ENCODE measurements around the gene OSBPL2.

OSBPL2 gene

GRCh38 chr20:62329389-62330377 lies 91.4 kb downstream of the OSBPL2 start:
- no peak for DNase-seq

DNA sequence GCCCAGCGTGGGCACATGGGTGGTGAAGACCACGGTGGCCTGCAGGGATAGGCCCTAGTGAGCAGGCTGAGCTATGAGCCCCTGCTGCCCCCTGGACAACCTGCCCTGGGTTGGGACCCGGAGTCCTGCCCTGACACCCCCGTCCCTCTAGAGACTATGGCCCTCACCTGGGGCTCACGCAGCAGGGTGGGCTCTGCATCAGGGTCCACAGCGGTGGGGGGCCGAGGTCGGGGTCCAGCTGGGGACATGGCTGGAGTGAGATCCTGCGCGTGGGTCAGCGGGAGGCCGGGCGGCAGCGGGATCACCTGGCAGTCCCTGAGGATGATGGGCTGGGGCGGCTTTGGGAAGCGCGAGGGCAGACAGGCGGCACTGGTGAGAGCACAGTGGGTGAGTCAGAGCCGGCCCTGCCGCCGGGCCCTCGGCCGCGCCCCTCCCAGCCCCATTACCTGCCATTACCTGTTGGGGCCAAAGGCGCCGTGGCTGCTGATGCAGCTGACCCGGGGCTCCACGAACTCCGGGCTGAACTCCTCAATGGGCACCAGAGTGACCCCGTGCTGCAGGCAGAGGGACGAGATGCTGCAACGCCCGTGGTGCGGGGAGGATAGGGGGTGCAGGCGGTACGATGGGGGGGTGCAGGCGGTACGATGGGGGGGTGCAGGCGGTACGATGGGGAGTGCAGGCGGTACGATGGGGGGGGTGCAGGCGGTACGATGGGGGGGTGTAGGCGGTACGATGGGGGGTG lies 92.4 kb downstream of the OSBPL2 start:
- DNase-seq = no peak

- no peak for DNase-seq
Measured at GRCh38 chr20:62331347-62331746, 93.0 kb downstream of the OSBPL2 start.

- DNase-seq = no peak
Measured at GRCh38 chr20:62332421-62332820, 94.1 kb downstream of the OSBPL2 start.

GRCh38 chr20:62332989-62333819 lies 94.9 kb downstream of the OSBPL2 start:
- no peak for DNase-seq

DNA sequence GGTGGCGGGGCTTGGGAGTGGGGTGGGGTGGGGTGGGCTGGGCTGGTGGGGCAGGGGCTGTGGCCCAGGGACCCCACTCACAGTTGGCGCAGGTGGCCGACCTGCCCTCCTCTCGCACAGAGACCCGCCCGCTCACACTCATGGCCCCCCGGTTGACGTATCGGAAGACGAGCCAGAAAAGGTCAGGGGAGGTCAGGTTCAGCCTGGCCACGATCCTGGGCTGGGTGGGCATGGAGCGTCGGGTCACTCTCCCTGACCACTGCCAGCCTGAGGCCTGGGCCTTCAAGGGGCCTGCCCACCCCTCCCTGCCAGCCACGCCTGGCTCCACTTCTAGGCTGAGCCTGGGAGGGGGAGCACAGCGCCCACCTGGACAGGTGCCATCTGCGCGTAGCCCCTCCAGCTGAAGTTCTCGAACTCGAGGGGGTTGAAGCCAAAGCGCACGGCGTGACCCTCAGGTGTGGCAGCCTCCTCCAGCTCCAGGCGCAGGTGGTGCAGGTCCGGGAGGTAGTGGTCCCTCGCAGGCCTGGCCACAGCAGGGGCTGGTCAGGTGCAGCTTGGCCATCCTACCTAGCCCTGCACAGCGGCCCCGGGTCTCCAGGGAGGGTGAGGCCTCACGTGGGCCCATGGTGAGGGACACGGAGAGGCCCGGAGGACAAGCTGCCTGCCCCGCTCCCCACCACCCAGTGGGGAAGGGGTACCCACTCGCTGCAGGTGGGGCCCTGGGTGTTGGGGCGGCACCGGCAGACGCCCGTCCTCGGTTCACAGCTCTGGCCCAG lies 95.7 kb downstream of the OSBPL2 start:
- DNase-seq = no peak

DNA sequence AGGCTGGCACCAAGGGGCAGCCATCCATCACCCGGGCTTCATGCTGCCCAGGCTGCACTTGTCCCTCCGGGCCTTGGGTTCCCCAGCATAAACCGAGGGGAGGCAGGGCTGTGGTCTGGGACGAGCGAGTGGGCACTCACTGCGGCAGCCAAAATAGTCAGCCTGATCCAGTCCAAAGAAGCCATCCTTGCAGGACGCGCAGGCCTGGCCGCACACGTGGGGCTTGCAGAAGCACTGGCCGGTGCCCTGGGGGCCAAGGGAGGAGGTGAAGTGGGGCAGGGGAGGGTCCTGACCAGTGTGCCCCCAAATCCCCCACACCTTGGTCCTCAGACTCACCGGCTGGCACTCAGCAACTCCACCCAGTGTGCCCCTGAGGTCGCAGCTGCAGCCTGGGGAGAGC lies 96.6 kb downstream of the OSBPL2 start:
- DNase-seq = no peak

GRCh38 chr20:62335532-62335931 lies 97.2 kb downstream of the OSBPL2 start:
- DNase-seq = no peak

- DNase-seq = no peak
Measured at GRCh38 chr20:62336329-62336728, 98.0 kb downstream of the OSBPL2 start.

GRCh38 chr20:62336775-62337557 lies 98.6 kb downstream of the OSBPL2 start:
- no peak for DNase-seq

GRCh38 chr20:62337558-62338293 lies 99.4 kb downstream of the OSBPL2 start:
- no peak for DNase-seq

- DNase-seq = no peak
Measured at GRCh38 chr20:62338294-62338620, 99.9 kb downstream of the OSBPL2 start.

GRCh38 chr20:62339647-62340062 lies 101.3 kb downstream of the OSBPL2 start:
- no peak for DNase-seq

GRCh38 chr20:62342910-62343309 lies 104.6 kb downstream of the OSBPL2 start:
- no peak for DNase-seq

- DNase-seq = no peak
Measured at GRCh38 chr20:62344092-62344491, 105.8 kb downstream of the OSBPL2 start.

- DNase-seq = no peak
Measured at GRCh38 chr20:62344782-62345181, 106.5 kb downstream of the OSBPL2 start.

Measured in DMS79 treated with DMSO at 0.1 percent for 48 hours (cell line).